ENCODE data around the gene ENPP6.
A peak's percentile ranks its signal among the peaks of the same experiment; 100 is the strongest.

The ENPP6 gene

DNA sequence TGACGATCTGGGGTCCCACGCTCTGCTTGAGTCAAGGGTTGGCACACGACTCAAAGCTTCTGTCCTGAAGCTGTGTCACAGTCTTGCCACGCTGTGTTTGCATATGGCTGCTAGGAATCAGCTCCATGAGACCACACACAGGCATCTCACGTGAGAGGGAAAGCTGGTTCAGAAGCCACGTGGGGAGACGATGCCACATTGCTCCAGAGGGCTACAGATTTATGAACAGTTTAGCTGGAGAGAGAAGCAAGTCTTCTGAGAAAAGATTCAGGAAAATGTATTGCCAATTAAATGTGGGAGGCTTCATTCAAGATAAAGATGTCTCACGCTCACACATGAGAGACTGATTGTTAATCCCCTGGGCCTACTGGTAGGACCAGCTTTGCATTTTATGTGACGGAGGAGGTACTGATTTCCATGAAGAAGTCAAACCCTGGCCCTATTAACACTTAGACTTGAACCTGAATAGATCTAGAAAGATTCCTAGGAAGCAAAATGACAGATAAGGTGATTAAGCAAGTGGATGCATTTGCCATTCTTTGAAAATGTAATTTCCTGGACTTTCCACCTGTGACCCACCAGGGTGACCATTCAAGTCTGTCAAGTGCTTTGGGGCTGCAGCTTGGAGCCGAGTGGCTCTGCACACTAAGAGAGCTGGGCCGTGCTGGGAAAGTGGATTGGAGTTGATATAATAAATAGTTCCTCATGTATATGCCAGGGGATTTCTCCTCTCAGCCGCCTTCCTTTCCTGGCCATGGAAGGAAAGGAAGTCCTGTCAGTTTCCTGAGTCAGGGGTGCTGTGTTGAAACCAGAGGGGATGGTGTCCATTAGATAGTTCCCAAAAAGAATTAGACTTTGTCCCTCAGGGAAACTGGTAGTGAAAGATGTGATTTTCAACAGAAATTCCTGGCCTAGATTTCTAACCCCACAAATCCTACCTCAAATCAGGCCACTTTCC, 29.0 kb downstream of the ENPP6 start:
- DNase-seq = no peak

GRCh38 chr4:184177271-184177670, 40.4 kb downstream of the ENPP6 start:
- DNase-seq = no peak

- no peak for DNase-seq
Observed at GRCh38 chr4:184174571-184175488, 42.8 kb downstream of the ENPP6 start.

GRCh38 chr4:184171011-184171410, 46.7 kb downstream of the ENPP6 start:
- no peak for DNase-seq

DNA sequence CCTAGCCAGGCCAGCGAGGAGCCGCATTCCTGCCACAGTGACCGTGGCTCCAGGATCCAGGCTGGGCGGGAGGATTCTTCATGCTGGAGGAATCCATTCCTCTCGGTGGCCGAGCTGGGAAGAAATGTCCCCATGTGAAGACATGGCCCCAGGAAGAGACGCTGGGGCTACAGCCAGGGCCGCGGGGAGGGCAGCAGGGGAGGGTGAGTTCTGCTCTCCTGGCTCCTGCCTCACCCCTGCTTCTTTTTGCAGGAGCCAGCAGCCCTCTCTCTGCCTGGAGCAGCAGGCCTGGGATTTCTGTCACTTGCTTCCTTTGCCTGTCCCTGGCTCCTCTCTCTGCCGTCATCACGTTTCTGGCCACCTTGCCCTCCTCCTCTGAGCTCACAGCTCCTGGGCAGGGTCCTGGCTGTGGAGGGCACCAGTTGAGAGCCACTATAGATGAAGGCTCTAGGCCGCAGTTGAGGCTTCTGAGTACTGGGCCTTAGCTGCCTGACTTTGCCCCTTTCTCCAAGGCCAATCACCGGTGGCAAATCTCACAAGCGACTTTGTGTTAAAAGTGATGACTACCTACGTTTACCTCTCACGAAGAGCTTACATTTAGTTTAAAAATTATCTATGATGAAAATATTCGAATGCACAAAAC, 48.3 kb downstream of the ENPP6 start:
- no peak for DNase-seq

GRCh38 chr4:184168406-184169019, 49.2 kb downstream of the ENPP6 start:
- DNase-seq = peak; percentile 39

DNA sequence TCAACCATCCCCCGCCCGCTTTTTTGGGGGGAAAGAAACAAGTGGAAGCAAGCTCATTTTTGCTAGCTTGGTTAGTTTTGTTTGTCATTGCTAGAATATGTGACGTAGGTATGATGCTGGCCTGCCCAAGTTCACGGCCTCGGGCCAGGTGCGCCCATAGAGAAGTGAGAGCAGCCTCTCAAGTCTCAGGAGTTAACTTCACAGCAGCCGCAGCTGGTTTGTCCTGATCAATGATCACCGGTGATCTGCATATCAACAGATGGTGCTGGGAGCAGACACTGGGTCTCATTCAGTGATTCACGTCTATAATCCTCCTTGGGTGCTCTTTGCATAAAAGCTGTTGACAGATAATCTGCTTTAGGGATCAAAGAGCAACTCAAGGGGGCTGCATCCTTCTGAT, 50.1 kb downstream of the ENPP6 start:
- DNase-seq = no peak

DNA sequence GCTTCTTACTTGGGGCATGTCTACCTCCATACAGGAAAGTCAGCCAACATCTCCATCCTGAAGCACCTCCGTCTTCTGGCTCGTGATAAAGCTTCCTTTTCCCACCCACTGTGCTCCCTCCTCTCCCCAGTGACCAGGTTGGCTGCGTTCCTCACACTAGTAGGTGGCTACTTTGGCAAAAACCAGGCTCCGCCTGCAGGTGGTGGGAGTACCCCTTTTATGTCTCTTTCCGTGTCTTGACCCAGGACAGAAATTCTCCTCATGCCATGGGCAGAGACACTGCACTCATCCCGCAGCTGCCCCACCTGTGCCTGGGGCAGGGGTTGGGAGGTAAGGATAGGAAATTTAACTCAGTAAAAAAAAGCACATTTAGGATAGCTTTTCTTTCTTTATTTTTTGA, 50.9 kb downstream of the ENPP6 start:
- DNase-seq = no peak

- DNase-seq = no peak
Observed at GRCh38 chr4:184165291-184165690, 52.4 kb downstream of the ENPP6 start.

- no peak for DNase-seq
Observed at GRCh38 chr4:184163813-184164212, 53.9 kb downstream of the ENPP6 start.

DNA sequence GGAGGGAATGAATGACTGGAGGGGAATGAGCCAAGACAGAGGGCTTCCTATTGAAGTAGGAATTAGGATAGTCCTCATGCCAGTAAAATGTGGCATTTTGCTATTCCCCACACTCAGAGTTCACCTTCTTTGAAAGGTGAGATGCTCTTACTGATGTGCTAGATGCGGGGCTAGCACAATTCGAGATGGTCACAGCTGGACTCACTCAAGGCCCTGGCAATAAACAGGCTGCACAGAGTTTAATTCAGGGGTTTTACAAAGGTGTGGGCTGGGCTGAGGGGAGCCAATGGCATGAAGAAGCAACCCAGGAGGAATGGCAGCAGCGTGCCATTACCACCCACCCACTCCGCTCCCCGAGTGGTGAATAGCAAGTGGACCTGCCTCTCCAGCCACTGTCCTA, 55.1 kb downstream of the ENPP6 start:
- DNase-seq = no peak

DNA sequence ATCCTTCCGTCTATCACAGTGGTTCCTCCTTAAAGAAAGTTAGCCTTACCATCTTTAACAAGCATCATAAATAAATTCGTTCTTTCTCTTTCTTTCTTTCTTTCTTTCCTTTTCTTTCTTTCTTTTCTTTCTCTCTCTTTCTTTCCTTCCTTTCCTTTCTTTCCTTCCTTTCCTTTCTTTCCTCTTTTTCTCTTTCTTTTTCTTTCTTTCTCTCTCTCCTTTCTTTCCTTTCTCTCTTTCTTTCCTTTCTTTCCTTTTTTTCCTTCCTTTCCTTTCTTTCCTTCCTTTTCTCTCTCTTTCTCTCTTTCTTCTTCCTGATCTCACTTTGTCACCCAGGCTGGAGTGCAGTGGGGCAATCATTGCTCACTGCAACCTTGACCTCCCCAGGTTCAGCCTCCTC, 60.4 kb downstream of the ENPP6 start:
- DNase-seq = no peak

GRCh38 chr4:184156163-184156920, 61.3 kb downstream of the ENPP6 start:
- DNase-seq = no peak

DNA sequence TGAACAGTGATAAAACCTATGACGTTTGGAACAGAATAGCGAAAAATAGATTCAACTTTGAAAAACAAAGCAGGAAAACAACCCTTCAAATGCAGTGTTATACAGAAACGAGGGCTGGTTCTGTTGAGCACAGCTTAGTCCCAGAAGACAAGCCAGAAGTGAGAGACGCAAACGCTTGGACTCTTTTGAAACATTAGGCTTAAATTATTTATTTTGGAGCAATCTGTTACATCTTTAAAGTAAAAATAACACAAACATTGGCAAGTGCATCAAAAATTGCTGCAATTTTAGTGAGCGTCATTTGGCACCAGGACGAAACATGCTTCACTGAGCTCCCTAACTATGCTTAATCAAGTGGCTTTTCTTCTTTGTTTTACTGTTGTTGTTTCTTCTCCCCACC, 63.5 kb downstream of the ENPP6 start:
- no peak for DNase-seq

- no peak for DNase-seq
Observed at GRCh38 chr4:184153781-184154180, 63.9 kb downstream of the ENPP6 start.

- no peak for DNase-seq
Observed at GRCh38 chr4:184151988-184152485, 65.6 kb downstream of the ENPP6 start.

- DNase-seq = no peak
Observed at GRCh38 chr4:184150102-184150839, 67.4 kb downstream of the ENPP6 start.

DNA sequence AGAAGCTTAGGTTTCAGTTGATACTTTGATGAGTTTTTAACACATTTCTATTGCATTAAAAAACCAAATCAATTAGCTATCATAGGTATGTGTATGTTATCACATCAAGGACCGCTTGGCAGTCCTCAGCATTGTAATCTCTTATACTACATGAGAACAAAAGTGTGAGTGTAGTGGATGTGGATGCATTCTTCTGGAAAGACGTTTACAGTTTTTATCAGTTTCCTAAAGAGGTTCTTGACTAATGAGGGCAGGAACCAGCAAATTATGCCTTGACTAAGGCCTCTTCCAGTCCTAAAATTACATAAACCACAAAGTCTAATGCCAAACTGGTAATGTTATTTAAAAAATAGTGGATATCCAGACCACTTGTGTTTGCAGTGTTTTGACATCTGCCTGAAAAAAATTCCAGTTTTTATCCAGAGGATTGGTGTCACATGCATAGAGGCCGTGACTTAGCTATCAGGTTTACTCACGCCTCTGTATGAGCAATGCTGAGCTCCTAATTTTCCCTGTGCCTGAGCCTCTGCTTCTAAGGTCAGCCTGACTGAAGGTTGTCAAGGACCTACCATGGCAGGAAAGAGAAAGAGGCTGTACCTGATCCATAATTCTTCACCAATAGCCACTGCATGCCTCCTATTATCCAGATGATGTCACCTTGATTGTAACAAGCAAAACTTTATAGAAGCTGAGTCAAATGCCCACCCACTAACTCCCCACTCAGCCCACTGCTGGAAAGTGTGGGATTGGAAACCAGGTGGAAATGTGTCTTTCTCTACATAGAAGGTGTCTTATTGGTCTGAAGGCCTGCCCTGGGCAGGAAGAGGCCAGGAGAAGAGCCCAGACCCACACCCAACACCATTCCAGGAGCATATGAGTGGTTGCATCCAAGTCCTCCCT, 68.7 kb downstream of the ENPP6 start:
- no peak for DNase-seq

- DNase-seq = no peak
Observed at GRCh38 chr4:184147858-184148737, 69.6 kb downstream of the ENPP6 start.
